Mammary epithelial cell (primary cell): Measurements from ENCODE around the gene ABCB1.
"Not testable (repeated sequence)": the region's sequence is repeated elsewhere in the genome, so short reads cannot be mapped to it uniquely, and the experiment has no call there.

Experiments
- CTCF ChIP-seq, 2 donors: IDR thresholded peaks in 1 of 2; conservative IDR thresholded peaks in 1 of 2; 2 replicates each; pipeline ENCODE4 v1.5.1; 2011 to 2012; ENCODE audit warnings: inconsistent platforms in 2 of 2, low read length in 2 of 2, mild to moderate bottlenecking in 2 of 2, control low read depth in 1 of 2, low read depth in 1 of 2; ENCODE audit not compliant: insufficient read depth in 1 of 2; ENCODE audit errors: extremely low read depth in 1 of 2
- EZH2 ChIP-seq: IDR thresholded peaks from 2 replicates; pipeline ENCODE4 v1.6.1; 2012; ENCODE audit warnings: low read length, inconsistent platforms, borderline replicate concordance

- TF ChIP-seq CTCF (conservative IDR thresholded peaks at IDR 0.05 in 1 of 2, IDR thresholded peaks at IDR 0.05 in 1 of 2; ENCODE audit: extremely low read depth in 1 of 2, insufficient read depth in 1 of 2, low read depth in 1 of 2, low read length in 2 of 2); EZH2: not testable (repeated sequence)
Measured at GRCh38 chr7:87464830-87465533, 135.7 kb downstream of the ABCB1 start.
